ENCODE measurements around the gene SPOCD1.

The SPOCD1 gene

DNA sequence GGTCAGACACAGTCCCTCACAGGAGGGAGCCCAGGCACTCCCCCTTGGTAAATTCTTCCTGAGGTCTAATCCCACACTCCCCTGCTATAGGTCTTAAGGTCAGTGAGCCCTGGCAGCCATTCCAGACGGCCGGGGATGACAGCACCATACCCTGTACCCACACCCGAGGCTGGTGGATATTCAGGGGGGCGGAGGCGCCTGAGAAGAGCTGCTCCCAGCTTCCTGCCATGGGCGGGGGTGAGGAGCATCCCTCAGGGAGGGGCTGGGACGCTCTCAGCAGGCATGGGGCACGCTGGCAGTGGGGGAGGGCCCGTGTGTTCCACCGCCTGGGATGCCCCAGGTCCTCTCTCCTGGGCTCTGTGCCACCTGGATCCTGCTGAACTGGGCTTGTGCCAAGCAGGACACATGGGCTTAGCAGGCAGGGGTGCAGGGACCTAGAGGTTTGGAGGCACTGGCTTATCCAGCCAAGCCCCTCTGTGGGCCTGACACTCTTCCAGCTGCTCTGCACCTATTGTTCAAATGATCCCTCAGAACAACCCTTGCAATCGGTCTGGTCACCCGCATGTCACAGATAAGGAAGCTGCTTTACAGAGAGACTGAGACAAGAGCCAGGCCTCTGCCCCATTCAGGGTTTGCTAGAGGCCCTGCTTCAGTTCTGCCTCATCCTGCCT lies 46.0 kb downstream of the SPOCD1 start:
- peak in 6 of 14 donors; percentile 14 to 65 (median 28) for DNase-seq

DNA sequence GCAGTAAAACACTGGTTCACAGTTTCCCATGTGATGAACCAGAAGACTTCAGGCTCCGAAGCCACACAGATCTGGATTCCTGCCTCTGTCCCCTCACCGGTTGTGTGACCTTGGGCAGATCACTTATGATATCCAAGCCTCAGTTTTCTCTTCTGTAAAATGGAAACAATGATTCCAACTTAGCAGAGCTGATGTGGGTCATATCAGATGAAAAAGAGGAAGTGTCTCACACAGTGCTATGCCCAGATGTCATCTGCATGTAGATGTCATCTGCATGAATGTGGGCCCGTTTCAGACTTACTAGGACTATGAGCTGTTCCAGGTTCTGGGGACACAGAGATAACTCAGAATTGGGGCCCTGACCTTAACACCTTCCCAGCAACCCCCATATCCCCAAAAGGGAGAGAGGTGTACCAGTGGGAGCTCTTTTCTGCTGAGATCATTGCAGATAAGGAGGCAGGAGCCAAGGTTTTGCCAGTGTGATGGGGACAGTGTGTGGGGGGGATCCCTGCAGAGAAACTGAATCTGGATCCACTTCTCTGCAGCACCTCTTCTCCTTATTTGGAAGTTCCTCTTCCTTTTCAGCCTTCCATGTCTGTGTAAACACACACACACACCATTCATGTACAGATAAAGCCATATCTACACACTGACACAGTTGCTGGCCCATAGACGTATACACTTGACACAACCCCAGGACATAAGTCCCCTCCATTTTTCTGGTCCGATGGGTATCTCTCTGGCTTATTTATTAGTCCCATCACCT lies 46.7 kb downstream of the SPOCD1 start:
- no peak for DNase-seq

DNA sequence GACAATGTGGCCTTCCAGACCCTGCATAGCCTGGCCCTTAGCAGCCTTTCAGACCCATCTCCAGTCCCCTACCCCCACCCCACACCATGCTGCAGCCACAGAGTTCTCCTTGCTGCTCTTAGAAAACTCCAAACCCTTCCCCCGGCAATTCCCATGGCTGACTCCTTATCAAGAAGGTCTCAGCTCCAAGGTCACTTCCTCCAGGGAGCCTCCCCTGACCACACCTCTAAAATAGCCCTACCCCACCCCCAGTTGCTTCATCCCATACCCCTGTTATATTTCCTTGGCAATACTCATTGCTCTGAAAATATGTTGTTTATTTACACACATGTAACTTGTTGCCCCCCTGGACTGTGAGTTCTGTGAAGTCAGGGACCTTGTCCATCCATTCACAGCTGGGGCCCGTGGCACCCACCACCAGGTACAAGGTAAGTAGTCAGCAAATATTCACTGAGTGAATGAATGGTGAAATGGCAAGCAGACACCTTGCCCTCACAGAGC lies 47.4 kb downstream of the SPOCD1 start:
- DNase-seq = no peak

DNA sequence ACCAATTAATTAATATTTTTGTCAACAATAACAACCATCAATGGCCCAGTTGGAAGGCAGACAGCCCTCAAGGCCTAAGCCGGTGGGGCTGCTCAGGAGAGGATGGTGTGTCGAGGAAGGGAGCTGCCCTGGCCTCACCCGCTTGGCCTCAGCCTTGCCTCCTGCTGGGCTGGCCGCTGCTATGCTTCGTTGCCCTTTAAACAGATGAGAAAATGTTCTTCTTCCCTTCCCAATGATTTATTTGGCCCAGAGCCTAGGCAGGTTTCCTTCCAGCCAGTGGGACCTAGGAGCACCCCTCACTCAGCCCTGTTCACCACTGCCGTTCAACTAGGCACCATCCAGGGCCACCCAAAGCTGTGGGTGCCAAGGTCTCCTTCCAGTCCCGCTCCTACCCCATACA lies 48.6 kb downstream of the SPOCD1 start:
- no peak for DNase-seq

DNA sequence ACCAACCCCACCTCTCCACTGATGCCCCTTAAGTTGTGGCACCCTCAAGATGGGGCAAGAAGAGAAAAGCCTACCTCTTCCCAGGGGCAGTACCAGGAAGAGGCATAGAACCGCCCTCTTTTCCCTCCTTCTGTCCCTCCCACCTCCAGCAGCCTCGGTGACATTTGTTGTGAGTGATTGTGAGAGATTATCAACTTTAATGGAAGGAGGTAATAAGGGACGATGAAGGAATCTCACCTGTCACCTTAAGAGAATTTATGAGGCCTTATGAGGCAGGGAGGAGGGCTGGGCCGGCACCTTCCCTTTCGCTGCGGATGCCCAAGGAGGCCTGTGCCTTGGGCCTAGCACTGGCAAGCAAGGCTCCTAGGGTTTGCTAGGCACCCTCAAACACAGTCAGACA lies 50.3 kb downstream of the SPOCD1 start:
- no peak for DNase-seq

DNA sequence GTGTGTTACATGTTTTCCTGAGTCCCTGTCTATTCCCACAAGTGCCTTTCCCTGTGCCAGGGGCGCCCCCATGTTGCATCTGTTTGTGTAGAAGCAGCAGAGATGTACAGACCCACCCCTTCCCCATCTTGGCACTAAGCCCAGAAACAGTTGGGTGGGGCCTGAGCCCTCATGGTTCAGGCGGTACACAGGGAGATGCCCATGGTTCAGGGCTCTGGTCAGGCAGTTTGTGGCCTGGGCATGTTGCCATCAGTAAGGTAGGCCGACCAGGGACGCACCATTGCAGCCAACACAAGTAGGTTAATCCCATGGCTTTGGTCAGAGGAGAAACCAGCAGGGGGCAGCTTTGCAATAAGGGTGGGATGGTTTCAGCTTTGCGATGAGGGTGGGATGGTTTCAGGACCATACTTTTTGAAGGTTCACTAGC lies 50.8 kb downstream of the SPOCD1 start:
- DNase-seq = peak in 5 of 14 donors; percentile 25 to 44 (median 36)

DNA sequence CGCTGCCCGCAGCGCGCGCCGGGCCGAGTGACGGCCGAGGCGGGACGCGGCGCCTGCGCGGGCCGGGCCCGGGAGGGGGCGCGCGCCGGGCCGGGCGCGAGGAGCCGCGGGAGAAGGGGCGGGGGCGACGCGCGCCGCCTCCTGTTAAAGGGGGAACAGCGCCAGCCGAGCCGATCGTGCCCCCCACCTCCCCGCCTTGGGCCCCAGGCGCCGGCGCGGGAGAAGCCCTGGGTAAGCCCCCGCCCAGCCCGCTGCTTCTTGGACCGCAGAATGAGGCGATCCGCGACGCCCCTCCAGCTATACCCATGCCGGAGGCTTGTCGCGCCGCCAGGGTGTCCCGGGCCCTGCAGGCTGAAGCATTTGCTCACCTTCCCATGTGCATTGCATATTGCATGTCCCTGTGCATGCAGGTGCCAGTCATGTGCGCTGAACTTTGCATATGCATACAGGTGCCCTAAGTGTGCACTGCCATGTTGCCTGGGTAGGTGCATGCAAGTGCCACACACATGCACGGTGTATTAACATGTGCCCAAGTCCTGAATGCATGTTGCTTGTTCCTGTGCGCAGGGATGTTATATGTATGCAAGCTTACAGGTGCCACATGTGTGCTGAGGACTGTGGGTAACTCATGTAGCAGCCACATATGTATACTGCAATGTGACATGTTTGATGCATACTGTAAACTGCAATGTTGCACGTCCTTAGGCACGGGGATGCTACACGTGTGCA lies 51.3 kb downstream of the SPOCD1 start, which contains the start of gene ADGRB2:
Gene ADGRB2 (minus strand): TSS at position 29 of the 729 bp plus-strand sequence. CDS start 7,119 bp downstream, outside the sequence.
- DNase-seq = peak in 8 of 14 donors; percentile 16 to 53 (median 31)

DNA sequence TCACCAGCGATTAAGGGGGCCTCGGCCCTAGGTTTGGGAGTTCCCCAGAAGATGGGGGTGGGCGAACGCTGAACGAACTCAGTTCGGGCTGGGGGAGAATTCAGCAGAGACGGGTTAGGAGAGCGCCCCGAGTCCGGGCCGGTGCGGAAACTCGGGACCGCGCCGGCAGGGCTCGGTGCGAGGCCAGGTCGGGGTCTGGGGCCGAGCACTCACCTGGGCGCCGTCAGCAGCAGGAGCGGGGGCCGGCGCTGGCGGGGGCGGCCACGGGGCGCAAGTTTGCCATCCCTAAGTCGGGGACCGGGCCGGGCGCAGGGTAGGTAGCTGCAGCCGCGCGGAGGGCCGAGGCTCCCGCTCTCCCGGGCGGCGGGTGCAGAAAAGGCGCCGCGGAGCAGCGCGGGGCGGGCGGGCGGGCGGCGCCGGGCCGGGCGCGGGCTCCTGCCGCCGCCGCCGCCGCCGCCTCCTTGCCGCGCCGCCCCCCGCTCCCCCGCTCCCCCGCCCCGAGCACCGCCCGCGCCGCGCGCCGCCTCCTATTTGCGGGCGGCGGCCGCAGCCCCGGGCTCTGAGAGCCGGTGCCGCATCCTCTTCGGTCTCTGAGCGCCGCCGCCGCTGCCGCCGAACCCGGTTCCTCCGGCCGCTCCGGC lies 52.0 kb downstream of the SPOCD1 start:
- no peak for DNase-seq

DNA sequence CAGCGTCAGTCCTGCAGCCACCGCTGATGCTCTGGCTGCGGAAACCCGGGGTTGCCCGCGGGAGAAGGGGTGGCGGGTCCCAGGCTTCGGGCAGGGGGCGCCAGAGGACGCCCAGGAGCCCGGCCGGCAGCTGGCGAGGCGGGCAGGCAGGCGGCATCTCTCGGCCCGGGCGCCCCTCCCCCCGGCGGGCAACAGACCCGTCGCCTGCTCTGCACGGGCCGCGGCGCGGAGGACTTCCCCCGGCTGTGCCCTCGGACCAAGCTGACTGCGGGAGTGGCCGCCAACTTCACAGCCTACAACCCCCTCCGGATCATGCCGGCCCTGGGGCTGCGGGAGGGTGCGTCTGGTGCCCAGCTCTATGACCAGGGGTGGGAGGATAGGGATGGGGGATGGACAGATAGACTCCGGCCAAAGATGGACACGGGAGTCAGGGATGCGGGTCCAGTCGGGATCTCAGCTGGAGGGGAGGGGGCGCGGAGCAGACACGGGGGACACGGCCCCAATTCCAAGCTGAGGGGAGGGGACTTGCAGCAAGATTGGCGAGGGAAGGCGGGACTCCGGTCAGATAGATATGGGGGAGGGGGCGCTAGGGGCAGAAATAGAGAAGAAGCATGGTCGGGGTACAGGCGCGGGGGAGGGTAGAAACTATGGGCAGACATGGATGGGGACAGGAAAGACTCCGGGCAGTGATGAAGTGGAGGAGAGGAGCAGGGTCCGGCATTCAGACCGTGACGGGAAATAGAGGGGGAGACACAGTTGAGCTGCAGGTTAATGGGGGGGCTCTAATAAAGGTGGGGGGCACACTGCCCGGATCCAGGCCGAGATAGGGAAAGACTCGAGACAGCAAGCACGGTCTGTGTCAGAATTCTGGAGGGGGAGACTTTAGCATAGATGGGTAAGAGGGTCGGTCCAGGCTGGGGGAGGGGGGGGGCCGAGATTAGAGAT lies 52.8 kb downstream of the SPOCD1 start:
- DNase-seq = peak in 13 of 14 donors; percentile 30 to 86 (median 60)

DNA sequence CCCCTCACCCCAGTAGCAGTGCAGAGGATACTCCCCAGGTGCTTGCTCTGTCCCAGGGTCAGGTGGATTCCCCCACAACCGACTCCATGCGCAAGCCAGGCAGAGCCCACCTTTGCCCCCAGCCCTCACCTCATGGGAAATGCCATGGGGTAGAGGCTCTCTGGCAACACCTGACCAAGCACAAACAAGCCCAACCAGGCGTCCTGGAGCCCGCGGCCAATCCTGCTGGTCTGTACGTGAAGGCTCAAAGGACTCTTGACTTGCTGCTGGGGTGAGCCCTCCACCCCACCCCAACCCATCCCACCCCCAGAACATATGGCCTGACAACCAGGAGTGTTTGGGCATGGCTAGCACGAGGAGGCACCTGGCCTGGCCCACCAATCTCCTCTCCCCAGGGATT lies 53.5 kb downstream of the SPOCD1 start:
- DNase-seq = peak in 1 of 14 donors; percentile 34

DNA sequence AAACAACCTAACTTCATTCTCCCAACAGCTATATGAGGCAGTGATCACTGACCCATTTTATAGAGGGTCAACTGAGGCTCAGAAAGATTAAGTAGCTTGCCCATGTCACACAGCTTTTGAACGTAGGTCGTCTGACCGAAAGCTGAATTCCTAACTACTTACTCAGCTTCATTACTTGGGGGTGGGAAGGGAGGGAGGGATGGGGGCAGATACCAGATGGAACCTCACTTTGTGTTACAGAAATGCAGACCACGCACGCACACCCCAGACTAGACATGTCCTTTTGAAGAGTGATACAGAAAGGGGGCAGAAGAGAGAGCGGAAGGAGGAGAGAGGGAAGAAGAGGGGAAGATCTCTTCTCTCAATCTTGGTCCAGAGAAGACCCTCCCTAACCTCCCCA lies 53.9 kb downstream of the SPOCD1 start:
- DNase-seq = no peak

DNA sequence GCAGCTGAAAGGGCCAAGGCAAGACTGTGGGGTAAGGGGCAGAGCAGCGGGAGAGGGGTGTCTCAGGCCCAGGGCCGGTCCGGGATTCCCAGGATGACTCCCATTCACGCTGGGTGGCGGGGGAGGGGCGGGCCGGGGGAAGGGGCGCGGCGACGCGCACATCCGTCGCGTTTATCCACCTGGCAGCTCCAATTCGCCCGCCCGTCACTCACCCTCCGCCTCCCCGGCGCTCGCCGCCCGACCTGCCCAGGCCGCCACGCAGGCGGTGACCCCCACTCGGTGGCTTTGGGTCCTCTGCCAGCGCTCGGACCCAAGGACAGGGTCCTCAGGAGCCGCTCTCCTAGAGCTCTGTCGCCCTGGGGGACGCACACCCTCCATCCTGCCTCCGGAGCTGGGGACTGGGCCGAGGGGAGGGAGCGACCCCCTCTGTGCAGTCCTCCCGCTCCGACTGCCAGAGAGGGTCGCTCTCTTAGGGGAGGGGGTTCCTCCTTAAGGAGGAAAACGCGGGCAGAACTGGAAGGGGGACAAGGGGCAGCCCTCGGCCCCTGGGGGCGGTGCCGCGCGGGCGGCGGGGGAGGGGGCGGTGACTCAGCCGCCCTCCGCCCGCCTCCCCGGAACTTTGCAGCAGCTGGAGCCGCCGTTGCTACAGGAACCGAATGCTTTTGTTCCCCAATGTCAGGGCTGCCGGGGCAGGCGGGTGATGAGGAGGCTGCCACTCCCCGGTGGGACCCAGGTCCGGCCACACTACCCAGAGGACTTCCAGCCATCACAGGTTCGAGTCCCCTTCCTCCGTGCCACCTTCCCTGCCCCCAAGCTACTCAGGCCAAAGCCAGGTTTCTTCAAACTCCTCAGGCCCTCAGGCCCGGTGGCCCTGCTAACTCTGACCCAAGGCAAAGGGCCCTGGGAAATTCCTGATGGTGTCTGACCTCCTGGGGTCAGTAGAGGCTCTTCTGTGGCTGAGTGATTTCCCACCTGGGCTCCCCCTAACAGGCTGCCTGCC lies 55.1 kb downstream of the SPOCD1 start:
- peak in 8 of 14 donors; percentile 17 to 76 (median 39) for DNase-seq

DNA sequence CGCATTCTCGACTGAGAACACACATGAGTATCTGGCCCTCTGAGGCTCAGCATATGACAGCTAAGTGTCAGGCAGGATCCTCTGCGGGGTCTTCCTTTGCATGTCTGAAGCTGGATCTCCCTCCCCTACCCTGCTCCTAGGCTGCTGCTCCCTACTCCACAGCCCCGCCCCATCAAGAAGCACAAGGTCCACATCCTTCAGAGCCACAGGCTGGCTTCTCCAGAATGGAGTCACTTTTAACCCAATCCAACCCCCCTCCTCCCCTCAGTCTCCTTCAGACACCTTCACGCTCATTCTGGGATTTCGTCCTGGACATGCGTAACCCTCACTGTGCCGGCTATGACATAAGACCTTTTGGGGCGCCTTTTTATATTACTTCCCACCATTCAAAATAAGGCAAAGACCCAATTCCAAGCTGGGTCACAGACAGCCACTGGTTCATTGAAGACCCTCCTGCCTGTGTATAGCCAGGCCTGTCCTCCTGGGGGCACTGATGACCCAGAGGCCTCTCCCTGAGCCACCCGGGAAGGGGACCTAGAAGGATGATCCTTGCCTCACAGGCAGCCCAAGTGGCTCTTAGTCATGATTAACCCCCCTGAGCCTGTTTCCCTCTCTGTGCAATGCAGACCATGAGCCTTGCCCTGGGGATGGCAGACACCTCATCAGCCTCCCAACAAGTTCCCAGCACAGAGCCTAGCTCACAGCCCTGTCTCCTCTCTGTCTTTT lies 56.4 kb downstream of the SPOCD1 start:
- no peak for DNase-seq

DNA sequence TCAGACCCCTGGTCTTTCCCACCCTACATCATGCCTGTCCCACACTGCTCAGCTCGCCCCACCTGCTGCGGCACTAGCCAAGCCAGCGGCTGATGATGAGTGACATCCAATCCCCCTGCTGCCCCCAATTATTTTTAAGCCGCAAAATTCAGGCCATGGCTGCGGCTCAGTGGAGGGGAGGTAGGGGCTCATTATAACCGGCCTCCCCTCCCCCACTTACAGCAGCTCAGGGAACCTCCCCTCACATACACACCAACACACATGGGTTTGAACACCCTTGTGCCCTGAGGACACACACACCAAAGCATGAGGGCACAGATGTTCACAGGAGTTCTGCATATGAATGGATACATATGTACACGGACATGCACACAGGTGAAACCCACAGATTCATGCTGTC lies 57.0 kb downstream of the SPOCD1 start:
- no peak for DNase-seq

DNA sequence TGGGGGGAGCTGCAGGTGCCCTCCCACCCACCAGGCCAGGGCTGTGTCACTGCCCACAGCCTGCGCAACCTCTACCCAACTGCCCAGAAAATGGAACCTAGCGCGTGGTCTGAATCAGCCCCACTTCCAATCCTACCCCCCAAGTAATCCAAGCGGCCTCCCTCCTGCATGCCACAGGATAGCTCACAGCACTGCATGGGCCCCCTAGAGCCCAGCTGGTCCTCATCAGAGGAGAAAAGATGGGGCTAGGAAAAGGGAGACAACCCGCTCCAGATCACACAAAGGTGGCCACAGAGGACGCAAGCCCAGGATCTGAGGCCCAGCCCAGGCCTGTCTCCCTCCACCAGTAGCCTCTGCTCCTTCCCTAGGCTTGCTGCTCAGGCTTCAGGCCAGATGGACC lies 57.8 kb downstream of the SPOCD1 start:
- DNase-seq = no peak

DNA sequence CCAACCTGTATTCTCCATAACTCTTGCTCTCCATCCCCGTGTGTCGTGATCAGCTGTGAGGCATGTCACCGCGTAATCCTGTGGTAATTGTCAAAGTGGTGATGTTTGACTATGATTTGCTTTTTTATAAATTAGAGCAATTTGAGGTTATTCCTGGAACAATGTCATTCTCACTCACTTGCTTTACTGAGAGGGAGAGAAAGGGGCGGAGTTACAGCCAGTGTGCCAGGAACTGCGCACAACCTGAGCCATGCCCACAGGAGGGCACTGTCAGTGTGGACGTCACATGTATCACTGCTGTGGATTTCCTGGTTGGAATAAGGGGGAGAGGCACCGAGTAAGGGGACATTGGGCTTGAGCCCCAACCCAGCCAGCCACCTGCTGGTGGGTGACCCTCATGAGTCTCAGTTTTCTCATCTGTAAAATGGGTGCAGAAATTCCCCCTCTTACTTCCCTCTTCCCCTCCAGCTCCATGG lies 58.6 kb downstream of the SPOCD1 start:
- no peak for DNase-seq

DNA sequence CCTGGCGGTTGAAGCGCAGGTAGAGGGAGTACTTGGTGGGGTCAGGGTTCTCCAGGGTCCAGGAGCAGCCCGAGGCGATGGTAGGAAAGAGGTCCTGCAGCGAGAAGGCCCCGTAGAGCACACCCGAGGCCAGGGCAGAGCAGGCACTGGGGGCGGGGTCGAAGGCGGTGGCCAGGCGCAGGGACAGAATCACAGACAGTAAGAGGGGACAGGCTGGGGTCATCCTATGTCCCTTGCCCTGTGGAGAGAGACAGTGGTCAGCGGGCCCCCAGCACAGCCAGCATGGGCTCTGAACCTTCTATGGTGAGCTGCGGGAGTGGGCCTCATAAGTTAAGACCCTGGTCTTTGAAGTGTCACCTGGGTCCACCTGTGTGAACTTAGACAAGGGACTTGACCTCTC lies 59.2 kb downstream of the SPOCD1 start:
- no peak for DNase-seq

DNA sequence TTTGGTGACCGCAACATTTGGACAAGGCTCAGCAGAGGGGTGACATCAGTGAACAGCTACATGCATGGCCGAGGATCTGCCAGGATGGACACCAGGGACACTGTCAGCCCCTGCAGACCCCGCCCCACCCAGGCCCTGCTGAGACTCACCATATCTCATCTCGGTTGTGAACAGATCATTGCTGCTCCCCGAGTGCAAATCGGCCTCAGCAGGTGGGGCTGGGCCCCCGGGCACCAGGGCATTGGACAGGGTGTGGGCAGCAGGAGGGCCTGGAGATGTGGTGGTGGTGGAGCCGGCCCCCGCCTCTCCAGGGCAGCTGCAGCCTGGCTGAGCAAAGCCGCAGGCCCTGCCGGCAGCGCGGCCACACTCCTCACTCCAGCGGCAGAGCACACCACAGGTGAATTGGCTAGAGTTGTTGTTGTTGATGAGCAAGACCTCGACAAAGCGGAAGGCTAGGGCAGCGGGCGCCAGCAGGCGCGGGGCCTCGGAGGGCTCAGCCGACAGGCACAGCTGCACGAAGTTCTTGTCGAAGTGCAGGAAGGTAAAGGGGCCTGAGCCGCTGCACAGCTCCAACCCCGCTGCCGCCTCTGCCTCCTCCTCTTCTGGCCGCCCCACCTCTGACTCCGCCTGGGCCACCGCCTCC lies 59.9 kb downstream of the SPOCD1 start:
- DNase-seq = no peak

Measured in C1 segment of cervical spinal cord (tissue), 14 donors.